ENCODE results near the gene TM4SF18.

TM4SF18 gene

GRCh38 chr3:149371723-149372114 is 38.3 kb upstream of the TM4SF18 start:
- no peak for TF ChIP-seq CTCF (IDR thresholded peaks at IDR 0.05; ENCODE audit: low read depth, low read length)
- no peak for DNase-seq (ENCODE audit: extremely low read depth, low read depth)

- DNase-seq (ENCODE audit: extremely low read depth, low read depth) = no peak
- TF ChIP-seq CTCF (IDR thresholded peaks at IDR 0.05; ENCODE audit: low read depth, low read length) = no peak
Observed at GRCh38 chr3:149371001-149371722, 37.7 kb upstream of the TM4SF18 start.

- DNase-seq (ENCODE audit: extremely low read depth, low read depth) = no peak
- TF ChIP-seq CTCF (IDR thresholded peaks at IDR 0.05; ENCODE audit: low read depth, low read length) = no peak
Observed at GRCh38 chr3:149369991-149370866, 36.8 kb upstream of the TM4SF18 start.

GRCh38 chr3:149368674-149369497 is 35.5 kb upstream of the TM4SF18 start:
- no peak for TF ChIP-seq CTCF (IDR thresholded peaks at IDR 0.05; ENCODE audit: low read depth, low read length)
- no peak for DNase-seq (ENCODE audit: extremely low read depth, low read depth)

GRCh38 chr3:149368201-149368673 is 34.8 kb upstream of the TM4SF18 start:
- DNase-seq (ENCODE audit: extremely low read depth, low read depth) = no peak
- no peak for TF ChIP-seq CTCF (IDR thresholded peaks at IDR 0.05; ENCODE audit: low read depth, low read length)

- TF ChIP-seq CTCF (IDR thresholded peaks at IDR 0.05; ENCODE audit: low read depth, low read length) = no peak
- no peak for DNase-seq (ENCODE audit: extremely low read depth, low read depth)
Observed at GRCh38 chr3:149366941-149367840, 33.8 kb upstream of the TM4SF18 start.

Measured in AG09319 (cell line).